Stimulated activated CD4-positive, alpha-beta T cell treated with anti-CD3 and anti-CD28 coated beads, TNF-alpha, amount 100 ng/mL, for 4 hours (primary cell): ENCODE measurements around the gene SMIM8.

Source experiments
- DNase-seq, 3 experiments: peaks; one replicate each; pipeline ENCODE4 v3.0.0-alpha.2; 2020; ENCODE audit warnings: low read depth in 3 of 3

The SMIM8 gene

GRCh38 chr6:87334683-87335082 lies 12.3 kb downstream of the SMIM8 start:
- DNase-seq, result no peak

- no peak for DNase-seq
Observed at GRCh38 chr6:87336367-87336766, 14.0 kb downstream of the SMIM8 start.

- DNase-seq, result no peak
Observed at GRCh38 chr6:87340230-87340629, 17.8 kb downstream of the SMIM8 start.

GRCh38 chr6:87341158-87341557 lies 18.8 kb downstream of the SMIM8 start:
- no peak for DNase-seq

- no peak for DNase-seq
Observed at GRCh38 chr6:87341899-87342298, 19.5 kb downstream of the SMIM8 start.

- no peak for DNase-seq
Observed at GRCh38 chr6:87342829-87343228, 20.4 kb downstream of the SMIM8 start.

- DNase-seq, result no peak
Observed at GRCh38 chr6:87344731-87345130, 22.3 kb downstream of the SMIM8 start, which contains the start of gene C6orf163. C6orf163 (plus strand) TSS chr6:87344813; CDS start chr6:87345100, 287 bp downstream.

- DNase-seq, result no peak
Observed at GRCh38 chr6:87346700-87347099, 24.3 kb downstream of the SMIM8 start.

GRCh38 chr6:87349896-87350295 lies 27.5 kb downstream of the SMIM8 start:
- DNase-seq, result no peak

- no peak for DNase-seq
Observed at GRCh38 chr6:87350516-87350915, 28.1 kb downstream of the SMIM8 start.

- DNase-seq, result no peak
Observed at GRCh38 chr6:87351583-87351982, 29.2 kb downstream of the SMIM8 start.

GRCh38 chr6:87356181-87356580 lies 33.8 kb downstream of the SMIM8 start:
- no peak for DNase-seq

- DNase-seq, result no peak
Observed at GRCh38 chr6:87357479-87358196, 35.2 kb downstream of the SMIM8 start.

- no peak for DNase-seq
Observed at GRCh38 chr6:87364602-87365252, 42.3 kb downstream of the SMIM8 start.

GRCh38 chr6:87366072-87366827 lies 43.9 kb downstream of the SMIM8 start:
- no peak for DNase-seq

- no peak for DNase-seq
Observed at GRCh38 chr6:87366899-87367298, 44.5 kb downstream of the SMIM8 start.

- no peak for DNase-seq
Observed at GRCh38 chr6:87373377-87373776, 51.0 kb downstream of the SMIM8 start.

- no peak for DNase-seq
Observed at GRCh38 chr6:87375315-87375714, 52.9 kb downstream of the SMIM8 start.

- DNase-seq, result no peak
Observed at GRCh38 chr6:87376643-87377042, 54.3 kb downstream of the SMIM8 start.

- DNase-seq, result no peak
Observed at GRCh38 chr6:87378947-87379346, 56.6 kb downstream of the SMIM8 start.

- DNase-seq, result no peak
Observed at GRCh38 chr6:87382861-87383260, 60.5 kb downstream of the SMIM8 start.

GRCh38 chr6:87384038-87384437 lies 61.6 kb downstream of the SMIM8 start:
- DNase-seq, result no peak

GRCh38 chr6:87384449-87384848 lies 62.1 kb downstream of the SMIM8 start:
- no peak for DNase-seq
